Testis (tissue), 2 donors: ENCODE measurements around the gene SPON1.

Experiments
- CTCF ChIP-seq, 3 experiments: fragments of 450-650 bp in 2 of 3; fragments of 200-600 bp in 1 of 3; sonication (generic) in 1 of 3; IDR thresholded peaks; one replicate each; pipeline ENCODE4 v1.5.1; 2016 to 2019; ENCODE audit warnings: antibody characterized with exemption in 3 of 3, mild to moderate bottlenecking in 2 of 3, moderate library complexity in 1 of 3
- POLR2A ChIP-seq: fragments of 450-650 bp; IDR thresholded peaks from one replicate; pipeline ENCODE4 v1.6.1; 2017; ENCODE audit warnings: antibody characterized with exemption, mild to moderate bottlenecking, moderate library complexity

GRCh38 chr11:14022251-14022650 is 59.7 kb downstream of the SPON1 start:
- TF ChIP-seq POLR2A (no peak), CTCF (IDR thresholded peaks at IDR 0.05) (no peak)
